C4-2B (cell line): ENCODE measurements around the gene INPP5D.

Source experiments
- ZFX ChIP-seq: fragments of 450-650 bp; IDR thresholded peaks from 2 replicates; pipeline ENCODE4 v1.6.1; 2017
- TF ChIP-seq, protein P1 (sequence below): fragments of 450-650 bp; conservative IDR thresholded peaks from 2 replicates; pipeline ENCODE4 v1.5.1; 2017; ENCODE audit warnings: mild to moderate bottlenecking

- TF ChIP-seq, protein P1, sequence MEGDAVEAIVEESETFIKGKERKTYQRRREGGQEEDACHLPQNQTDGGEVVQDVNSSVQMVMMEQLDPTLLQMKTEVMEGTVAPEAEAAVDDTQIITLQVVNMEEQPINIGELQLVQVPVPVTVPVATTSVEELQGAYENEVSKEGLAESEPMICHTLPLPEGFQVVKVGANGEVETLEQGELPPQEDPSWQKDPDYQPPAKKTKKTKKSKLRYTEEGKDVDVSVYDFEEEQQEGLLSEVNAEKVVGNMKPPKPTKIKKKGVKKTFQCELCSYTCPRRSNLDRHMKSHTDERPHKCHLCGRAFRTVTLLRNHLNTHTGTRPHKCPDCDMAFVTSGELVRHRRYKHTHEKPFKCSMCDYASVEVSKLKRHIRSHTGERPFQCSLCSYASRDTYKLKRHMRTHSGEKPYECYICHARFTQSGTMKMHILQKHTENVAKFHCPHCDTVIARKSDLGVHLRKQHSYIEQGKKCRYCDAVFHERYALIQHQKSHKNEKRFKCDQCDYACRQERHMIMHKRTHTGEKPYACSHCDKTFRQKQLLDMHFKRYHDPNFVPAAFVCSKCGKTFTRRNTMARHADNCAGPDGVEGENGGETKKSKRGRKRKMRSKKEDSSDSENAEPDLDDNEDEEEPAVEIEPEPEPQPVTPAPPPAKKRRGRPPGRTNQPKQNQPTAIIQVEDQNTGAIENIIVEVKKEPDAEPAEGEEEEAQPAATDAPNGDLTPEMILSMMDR = no peak
- no peak for TF ChIP-seq ZFX
These were observed 17.6 kb upstream of the INPP5D start for GRCh38 chr2:233042549-233042948.
